GM18858 (cell line): Measurements from ENCODE around the gene TBC1D22A.

Experiments used
- ATAC-seq: cut with Tn5 transposase; IDR thresholded peaks from one replicate; pipeline ENCODE4 v1.9.1; 2021; ENCODE audit not compliant: unreplicated experiment

The TBC1D22A gene

DNA sequence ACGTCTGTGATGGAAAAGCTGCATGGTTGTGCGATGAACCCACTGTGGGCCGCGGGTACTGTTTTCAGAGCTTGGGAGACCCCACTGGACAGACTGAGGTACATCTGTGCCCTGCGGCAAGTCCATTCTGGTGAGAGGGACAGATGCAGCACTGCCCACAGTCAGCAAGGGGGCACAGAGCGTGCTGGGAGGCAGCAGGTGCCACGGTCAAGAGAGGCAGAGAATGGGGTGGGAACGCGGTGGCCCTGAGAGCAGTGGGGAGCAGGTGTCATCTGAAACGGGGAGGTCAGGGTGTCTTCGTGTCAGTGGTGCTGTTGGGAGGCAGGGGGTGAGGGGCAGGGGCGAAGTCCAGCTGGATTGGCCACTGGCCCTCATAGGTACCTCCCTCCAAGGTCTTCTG is 32.0 kb downstream of the TBC1D22A start:
- no peak for ATAC-seq

GRCh38 chr22:46795140-46795539 is 32.7 kb downstream of the TBC1D22A start:
- no peak for ATAC-seq

DNA sequence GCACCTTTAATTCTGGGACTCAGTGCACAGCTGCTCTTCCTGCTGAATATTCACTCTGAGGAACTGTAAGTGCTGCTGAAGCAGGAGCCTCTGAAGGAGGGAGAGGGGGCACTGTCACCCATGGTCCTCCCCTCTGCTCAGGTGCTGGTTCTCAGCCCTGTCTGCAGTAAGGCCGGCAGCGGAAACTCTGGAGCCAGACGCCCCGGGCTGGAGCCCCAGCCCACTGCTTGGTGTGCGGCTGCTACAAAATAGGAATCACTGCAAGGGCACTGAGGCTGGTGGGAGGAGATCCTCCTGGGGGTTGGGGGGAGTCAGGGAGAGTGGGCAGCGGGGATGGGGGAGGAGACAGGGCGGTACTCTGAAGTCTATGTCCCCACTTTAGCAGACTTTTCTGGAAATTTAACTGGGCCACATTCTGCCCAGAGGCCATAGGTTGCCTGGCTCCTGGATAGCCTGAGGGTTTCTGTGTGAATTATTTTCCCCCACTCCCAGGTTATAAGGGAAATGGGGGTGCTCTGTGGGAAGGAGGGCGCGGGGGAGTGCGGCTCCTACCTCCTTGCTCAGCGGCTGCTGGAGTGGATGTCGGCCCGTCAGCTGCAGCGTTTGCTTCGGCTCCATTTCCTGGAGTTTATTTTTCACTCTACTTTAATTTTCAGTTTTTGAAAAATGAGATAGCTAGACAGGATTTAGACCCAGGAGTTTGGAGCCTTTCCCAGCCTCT is 33.6 kb downstream of the TBC1D22A start:
- no peak for ATAC-seq

GRCh38 chr22:46796566-46797195 is 34.2 kb downstream of the TBC1D22A start:
- no peak for ATAC-seq

- no peak for ATAC-seq
Measured at GRCh38 chr22:46797355-46797754, 34.9 kb downstream of the TBC1D22A start.

- no peak for ATAC-seq
Measured at GRCh38 chr22:46798041-46798365, 35.6 kb downstream of the TBC1D22A start.

GRCh38 chr22:46798366-46799350 is 36.2 kb downstream of the TBC1D22A start:
- no peak for ATAC-seq

DNA sequence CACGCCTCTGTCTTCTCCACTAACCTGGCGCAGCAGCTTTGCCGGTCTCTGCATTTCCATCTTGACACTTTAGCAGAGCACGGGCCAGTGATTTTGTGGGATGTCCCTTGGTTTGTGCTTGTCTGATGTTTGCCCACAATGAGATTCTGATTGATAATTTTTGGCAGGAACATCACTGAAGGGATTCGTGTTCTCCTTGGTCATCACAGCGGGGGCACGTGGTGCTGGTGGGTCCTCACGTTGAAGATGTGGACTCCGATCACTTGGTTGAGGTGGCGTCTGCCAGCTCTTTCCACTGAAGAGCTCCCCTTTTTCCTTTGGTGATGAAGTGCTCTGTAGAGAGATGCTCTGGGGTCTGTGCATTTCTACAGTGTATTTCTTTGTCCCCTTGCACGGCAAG is 37.2 kb downstream of the TBC1D22A start:
- ATAC-seq, result no peak

DNA sequence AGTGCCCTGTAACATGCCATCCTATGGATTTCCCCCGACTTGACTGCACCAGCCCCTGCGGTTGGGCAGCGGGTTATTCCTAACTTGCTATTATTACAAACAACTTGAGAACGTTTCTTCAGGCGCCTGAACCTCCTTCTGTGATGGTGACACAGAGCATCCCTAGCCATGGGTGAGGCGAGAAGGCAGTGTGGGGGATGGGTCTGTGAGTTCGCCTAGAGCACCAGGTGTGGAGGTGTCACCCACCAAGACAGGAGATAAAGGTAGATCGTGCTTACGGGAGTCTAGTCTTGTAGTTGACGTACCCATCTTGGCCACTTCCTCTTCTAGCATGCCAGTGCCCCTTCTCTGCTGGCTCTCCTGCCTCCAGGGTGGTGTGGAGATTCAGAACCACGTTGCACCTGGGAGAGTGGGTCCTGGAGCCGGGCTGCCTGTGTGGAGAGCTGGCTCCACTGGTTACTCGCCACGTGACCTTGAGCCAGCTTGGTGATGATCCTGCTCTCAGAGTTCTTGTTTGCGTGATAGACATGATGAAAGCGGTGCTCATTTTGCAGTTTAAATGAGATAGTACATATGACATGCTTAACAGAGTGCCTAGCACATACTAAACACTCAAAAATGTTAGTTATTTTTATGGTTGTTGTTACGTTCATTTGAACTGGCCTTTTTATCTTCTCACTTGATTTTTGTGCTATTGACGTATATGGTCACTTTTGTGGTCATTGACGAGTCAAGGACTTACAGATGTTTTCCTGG is 37.8 kb downstream of the TBC1D22A start:
- no peak for ATAC-seq

DNA sequence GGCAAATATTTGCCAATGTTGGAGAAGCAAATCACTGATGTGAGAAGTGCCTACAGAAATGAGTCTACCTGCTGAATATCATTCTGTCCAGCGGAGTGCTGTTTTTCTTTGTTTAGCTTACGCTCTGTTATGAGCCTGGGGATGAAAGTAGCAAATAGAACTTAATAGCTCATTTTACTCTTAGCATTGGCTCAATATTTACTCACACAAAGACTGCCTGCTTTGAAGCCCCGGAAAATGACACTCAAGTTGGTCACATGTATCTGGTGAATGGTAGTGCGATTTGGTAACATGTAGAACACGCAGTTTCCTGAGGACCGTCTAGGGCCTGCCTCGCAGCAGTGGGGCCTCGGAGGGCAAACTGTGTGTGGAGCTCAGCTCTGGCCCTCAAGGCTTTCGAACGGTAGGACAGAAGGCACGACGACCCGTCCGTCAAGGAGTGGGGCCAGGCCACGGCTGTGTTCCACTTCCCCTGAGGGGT is 38.9 kb downstream of the TBC1D22A start:
- no peak for ATAC-seq

- no peak for ATAC-seq
Measured at GRCh38 chr22:46801826-46802607, 39.6 kb downstream of the TBC1D22A start.

DNA sequence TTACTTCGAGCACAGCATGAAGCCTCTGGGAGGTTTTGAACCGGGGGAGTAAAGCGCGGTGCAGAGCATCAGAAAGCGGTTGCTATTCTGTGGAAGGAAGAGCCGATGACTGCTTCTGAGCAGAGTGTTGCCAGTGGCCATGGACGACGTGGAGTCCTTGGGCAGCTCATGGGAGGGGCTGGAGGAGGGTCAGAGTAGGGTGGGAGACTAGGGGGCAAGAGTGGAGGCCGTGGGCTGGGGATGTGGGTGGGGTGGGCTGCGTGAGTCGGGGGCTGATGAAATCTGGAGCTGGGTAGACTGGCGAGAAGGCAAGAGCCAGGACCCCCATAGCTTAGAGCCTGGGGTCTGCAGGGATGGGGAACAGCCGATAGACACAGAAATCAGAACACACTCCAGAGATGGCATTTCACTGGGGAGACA is 40.2 kb downstream of the TBC1D22A start:
- no peak for ATAC-seq

- no peak for ATAC-seq
Measured at GRCh38 chr22:46803031-46803880, 40.8 kb downstream of the TBC1D22A start.

DNA sequence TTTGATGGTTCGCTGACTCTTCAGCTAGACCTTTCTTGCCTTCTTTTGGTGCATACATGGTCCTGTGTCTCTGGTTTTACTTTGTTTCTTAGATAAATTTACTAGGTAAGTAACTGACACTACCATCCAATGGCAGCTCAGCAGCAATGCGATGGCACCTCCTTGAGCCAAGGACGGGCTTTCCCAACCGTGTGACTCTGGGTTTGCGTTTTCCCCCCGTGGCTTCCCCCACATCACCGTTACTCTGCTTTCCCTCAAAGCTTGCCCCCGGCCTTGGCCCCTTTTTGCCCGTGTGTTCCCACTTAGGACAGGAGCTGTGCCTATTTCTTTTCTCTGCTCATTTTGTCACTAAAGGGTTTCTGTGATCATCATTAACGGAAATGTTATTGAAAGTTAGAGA is 41.5 kb downstream of the TBC1D22A start:
- no peak for ATAC-seq

DNA sequence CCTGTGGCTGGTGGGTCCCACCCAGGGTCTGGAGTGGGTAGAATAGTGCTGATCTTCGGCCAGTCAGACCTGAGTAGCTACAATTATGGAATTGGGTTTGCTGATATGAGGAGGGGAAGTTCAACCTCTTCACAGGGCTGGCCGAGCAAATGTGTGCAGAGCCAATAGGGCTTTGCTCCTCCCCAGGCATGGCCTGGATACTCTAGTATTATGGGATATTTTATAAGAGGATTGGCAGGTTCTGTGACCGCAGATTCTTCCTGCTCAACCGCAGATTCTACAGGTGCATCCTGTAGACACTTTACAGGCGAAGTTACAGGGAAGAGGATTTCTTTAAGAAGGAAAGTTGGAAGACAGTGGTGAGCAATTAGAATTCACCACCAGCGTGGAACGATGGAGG is 44.3 kb downstream of the TBC1D22A start:
- no peak for ATAC-seq

GRCh38 chr22:46807458-46807857 is 45.0 kb downstream of the TBC1D22A start:
- no peak for ATAC-seq

DNA sequence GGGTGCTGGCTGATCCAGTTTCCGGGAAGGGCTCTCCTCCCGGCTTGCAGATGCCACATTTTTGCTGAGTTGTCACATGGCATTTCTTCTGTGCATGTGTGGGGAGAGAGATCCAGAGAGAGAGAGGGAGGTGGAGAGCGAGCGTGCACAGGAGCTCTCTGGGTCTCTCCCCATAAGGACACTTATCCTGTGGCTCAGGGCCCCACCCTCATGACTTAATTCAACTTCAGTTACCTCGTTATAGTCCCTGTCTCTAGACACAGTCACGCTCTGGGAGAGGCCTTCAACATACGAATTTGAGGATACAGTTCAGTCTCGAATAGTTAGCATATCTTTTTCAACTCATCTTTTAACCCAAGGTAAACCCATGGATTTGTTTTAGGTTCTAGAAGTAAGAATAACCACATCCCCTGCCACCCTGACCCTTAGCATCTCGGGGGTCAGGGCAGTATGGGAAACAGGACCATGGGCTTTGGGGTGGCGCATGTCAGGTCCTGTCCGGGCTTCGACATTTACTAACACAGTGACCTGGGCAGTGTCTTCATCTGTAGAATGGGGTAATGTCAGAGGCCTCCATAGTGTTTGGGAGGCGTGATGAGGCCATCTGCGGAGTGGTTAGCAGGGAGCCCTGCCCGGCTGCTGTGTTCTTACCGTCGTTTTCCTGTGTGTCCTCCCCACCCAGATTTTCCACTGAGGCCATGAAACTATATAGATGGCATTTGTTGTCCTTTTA is 46.9 kb downstream of the TBC1D22A start:
- no peak for ATAC-seq
